SK-N-SH (cell line): ENCODE data around the gene HMGN2. TPM values are rescaled to one million over a fixed set of nuclear protein-coding genes. Genes with fewer than 3 reads are reported as not detected.

Experiments used
- CTCF ChIA-PET: fragments of 300-600, 350-600 bp; formaldehyde crosslinking; extraction: SDS; loops from one replicate; lab custom pipeline; 2021; lab: Yijun Ruan, JAX
- POLR2A ChIA-PET: fragments of 350-600 bp; sonication (Branson Sonifier 250); formaldehyde crosslinking; extraction: SDS; loops from one replicate; lab custom pipeline; 2020; ENCODE audit warnings: antibody characterized with exemption, inconsistent platforms; lab: Yijun Ruan, JAX
- DNase-seq: peaks from one replicate; pipeline ENCODE4 v3.0.0; 2012
- H2AFZ ChIP-seq: fragments of 200-600 bp; sonication (generic); 2 replicates; pipeline ENCODE4 v1.8.1; 2016; ENCODE audit warnings: antibody characterized with exemption, mild to moderate bottlenecking, low read depth
- H3F3A ChIP-seq: fragments of 200-600 bp; sonication (generic); replicated peaks from 2 replicates; pipeline ENCODE3; 2016; ENCODE audit warnings: antibody characterized with exemption, mild to moderate bottlenecking; ENCODE audit not compliant: insufficient read depth
- H3K27ac ChIP-seq, 2 experiments: fragments of 200-500 bp in 1 of 2; fragments of 200-600 bp in 1 of 2; sonication (Bioruptor generic) in 1 of 2; sonication (generic), shearing (Covaris generic) in 1 of 2; 2 replicates each; pipeline versions ENCODE4 v1.5.1 to v1.6.1; 2014 to 2016; ENCODE audit warnings: low read depth in 2 of 2, inconsistent platforms in 1 of 2, low read length in 1 of 2, mild to moderate bottlenecking in 1 of 2, mixed read lengths in 1 of 2
- H3K27me3 ChIP-seq: fragments of 200-600 bp; sonication (generic), shearing (Covaris generic); 2 replicates; pipeline ENCODE4 v1.6.1; 2016; ENCODE audit warnings: mixed run types; ENCODE audit not compliant: insufficient read depth
- H3K36me3 ChIP-seq, 2 experiments: fragments of 200-500 bp in 1 of 2; fragments of 200-600 bp in 1 of 2; sonication (Bioruptor generic) in 1 of 2; sonication (generic) in 1 of 2; replicated peaks in 1 of 2; 2 replicates each; pipeline versions ENCODE3 to v1.5.1; 2014 to 2016; ENCODE audit warnings: low read length in 1 of 2, mild to moderate bottlenecking in 1 of 2; ENCODE audit not compliant: insufficient read depth in 2 of 2, control insufficient read depth in 1 of 2
- H3K4me1 ChIP-seq, 2 experiments: fragments of 200-500 bp in 1 of 2; fragments of 200-600 bp in 1 of 2; sonication (Bioruptor generic) in 1 of 2; sonication (generic), shearing (Covaris generic) in 1 of 2; 2 replicates each; pipeline versions ENCODE4 v1.5.1 to v1.6.1; 2014 to 2016; ENCODE audit warnings: low read depth in 1 of 2, low read length in 1 of 2, mixed run types in 1 of 2; ENCODE audit not compliant: insufficient read depth in 2 of 2, control insufficient read depth in 1 of 2
- H3K4me2 ChIP-seq: fragments of 200-600 bp; sonication (generic), shearing (Covaris generic); 2 replicates; pipeline ENCODE4 v1.6.1; 2017; ENCODE audit warnings: mixed run types
- H3K4me3 ChIP-seq, 2 experiments: fragments of 200-500 bp in 1 of 2; fragments of 200-600 bp in 1 of 2; sonication (Bioruptor generic) in 1 of 2; sonication (generic), shearing (Covaris generic) in 1 of 2; 2 replicates each; pipeline versions ENCODE4 v1.5.1 to v1.8.1; 2014 to 2016; ENCODE audit warnings: low read depth in 2 of 2, inconsistent platforms in 1 of 2, low read length in 1 of 2, mild to moderate bottlenecking in 1 of 2, mixed read lengths in 1 of 2, moderate library complexity in 1 of 2
- H3K79me2 ChIP-seq: fragments of 200-600 bp; sonication (generic); 2 replicates; pipeline ENCODE4 v1.8.1; 2017; ENCODE audit warnings: mild to moderate bottlenecking; ENCODE audit not compliant: insufficient read depth
- H3K9ac ChIP-seq: fragments of 200-600 bp; sonication (generic); 2 replicates; pipeline ENCODE4 v1.6.1; 2017; ENCODE audit warnings: mixed run types
- H3K9me2 ChIP-seq: fragments of 200-600 bp; sonication (generic); 2 replicates; pipeline ENCODE4 v1.6.1; 2017; ENCODE audit warnings: mixed run types
- H3K9me3 ChIP-seq: fragments of 200-600 bp; sonication (generic); 2 replicates; pipeline ENCODE4 v1.6.1; 2017; ENCODE audit warnings: mixed run types, mild to moderate bottlenecking, moderate library complexity
- H4K20me1 ChIP-seq: fragments of 200-600 bp; sonication (generic); 2 replicates; pipeline ENCODE4 v1.6.1; 2017; ENCODE audit warnings: mild to moderate bottlenecking, mixed run types; ENCODE audit not compliant: insufficient read depth
- CTCF ChIP-seq: fragments of 200-600 bp; sonication (generic); IDR thresholded peaks from 2 replicates; pipeline ENCODE4 v1.6.1; 2017; ENCODE audit warnings: antibody characterized with exemption, mild to moderate bottlenecking, moderate library complexity
- ELF1 ChIP-seq: IDR thresholded peaks from 2 replicates; pipeline ENCODE4 v1.4.0; 2012
- EZH2phosphoT487 ChIP-seq: fragments of 200-600 bp; sonication (generic); IDR thresholded peaks from 2 replicates; pipeline ENCODE4 v1.6.1; 2017; ENCODE audit warnings: low read depth, mixed run types, mild to moderate bottlenecking, antibody characterized with exemption, moderate library complexity, borderline replicate concordance
- NFIC ChIP-seq: IDR thresholded peaks from 2 replicates; pipeline ENCODE4 v1.4.0; 2012; ENCODE audit warnings: borderline replicate concordance
- PBX3 ChIP-seq: IDR thresholded peaks from 2 replicates; pipeline ENCODE4; 2012
- REST ChIP-seq: IDR thresholded peaks from 2 replicates; pipeline ENCODE4 v1.6.1; 2012; ENCODE audit warnings: mild to moderate bottlenecking, low read depth, low read length, moderate library complexity
- TAF1 ChIP-seq: IDR thresholded peaks from 2 replicates; pipeline ENCODE4 v1.6.1; 2012; ENCODE audit warnings: low read depth, mild to moderate bottlenecking, low read length, moderate library complexity, borderline replicate concordance
- USF2 ChIP-seq: fragments of 150-350 bp; IDR thresholded peaks from 2 replicates; pipeline ENCODE4 v1.6.1; 2017; ENCODE audit warnings: antibody characterized with exemption, low read length, low read depth, borderline replicate concordance
- WGBS: methylation state at CpG from one replicate; pipeline ENCODE4 v1.1.6; 2017; ENCODE audit warnings: low lambda C conversion rate; 5-methylcytosine and 5-hydroxymethylcytosine counted together
- polyA plus RNA-seq, 3 experiments: library from polyadenylated mRNA; depleted of rRNA; stranded (reverse); fragments of >200 nt; gene quantifications; 2 replicates each; pipeline ENCODE4 v1.2.3, GENCODE V29; 2012

The HMGN2 gene
- polyA plus RNA-seq, 1 of the 3 experiments (the other 2 are of a cell fraction): 644 TPM

GRCh38 chr1:26434161-26434752 is 38.0 kb upstream of the HMGN2 start:
- H3K27ac ChIP-seq: no peak overlapping the region
- peaks cover 7 to 8% of the 10 kb centered on the region in 2 experiments; a peak in 2 of 4 replicates for H3K4me1 ChIP-seq
- no peak overlapping the region for H3K9ac ChIP-seq
- H3K27me3 ChIP-seq: no peaks in the 10 kb centered on the region
- H3K4me3 ChIP-seq: no peak overlapping the region
- no peaks in the 10 kb centered on the region for H3K9me3 ChIP-seq
- H2AFZ ChIP-seq: no peak overlapping the region
- peak overlapping the region; percentile 95 for H3K4me2 ChIP-seq
- POLR2A ChIA-PET: no interaction called here
- H3K36me3 ChIP-seq: peaks cover 7 to 43% of the 10 kb centered on the region in 2 experiments
- CTCF ChIA-PET: interaction anchor here (1.0 to 1.4 kb wide), 2 partner anchors 17 to 71 kb away, joined by 3 to 8 read pairs; no protein-coding TSS in a partner anchor
- no peaks in the 10 kb centered on the region for H3K9me2 ChIP-seq
- TF ChIP-seq REST: no peak
- no peak for TF ChIP-seq USF2
- TF ChIP-seq ELF1: no peak
- no peak for TF ChIP-seq CTCF
- TF ChIP-seq TAF1: no peak
- no peak for TF ChIP-seq NFIC
- H3K79me2 ChIP-seq: peaks cover 25% of the 10 kb centered on the region
- H3F3A ChIP-seq: no peaks in the 10 kb centered on the region
- H4K20me1 ChIP-seq: no peaks in the 10 kb centered on the region
- DNase-seq: no peak

GRCh38 chr1:26438041-26438440 is 34.2 kb upstream of the HMGN2 start:
- Histone ChIP-seq H3K9me3 (no peaks in the 10 kb centered on the region), H2AFZ (no peak overlapping the region), H3K4me2 (no peak overlapping the region), H3K4me3 (no peak overlapping the region), H3K9ac (no peak overlapping the region), H3K9me2 (no peaks in the 10 kb centered on the region)
- 93% methylated on average over 6 of the region's 6 CpGs for WGBS
- POLR2A ChIA-PET: no interaction called here
- TF ChIP-seq TAF1 (no peak), EZH2phosphoT487 (no peak), PBX3 (no peak)
- TF ChIP-seq, all 33 proteins: peak for 0
- Histone ChIP-seq H3F3A (no peaks in the 10 kb centered on the region), H3K79me2 (peaks cover 19% of the 10 kb centered on the region), H3K27me3 (no peaks in the 10 kb centered on the region), H3K27ac (no peak overlapping the region), H3K36me3 (peaks cover 30 to 63% of the 10 kb centered on the region in 2 experiments), H3K4me1 (peaks cover 0 to 4% of the 10 kb centered on the region in 2 experiments; a peak in 2 of 4 replicates), H4K20me1 (no peaks in the 10 kb centered on the region)
- CTCF ChIA-PET: interaction anchor here (1.4 to 2.3 kb wide), 3 partner anchors 63 to 204 kb away, joined by 3 to 9 read pairs (median 3); partner anchors contain the start of gene CEP85
- DNase-seq: no peak
